Lower leg skin (tissue), 3 donors: ENCODE results near the gene FBXO36.

ENCODE experiments used
- POLR2A ChIP-seq, 2 donors: fragments of 450-650 bp; IDR thresholded peaks; one replicate each; pipeline ENCODE4 v1.6.1; 2016 to 2017; ENCODE audit warnings: antibody characterized with exemption in 2 of 2, mild to moderate bottlenecking in 1 of 2, moderate library complexity in 1 of 2
- TF ChIP-seq, protein P1 (sequence below), 3 donors: fragments of 450-650 bp; IDR thresholded peaks; one replicate each; pipeline ENCODE4 v1.5.1; 2016; ENCODE audit warnings: antibody characterized with exemption in 3 of 3, mild to moderate bottlenecking in 3 of 3, moderate library complexity in 2 of 3

DNA sequence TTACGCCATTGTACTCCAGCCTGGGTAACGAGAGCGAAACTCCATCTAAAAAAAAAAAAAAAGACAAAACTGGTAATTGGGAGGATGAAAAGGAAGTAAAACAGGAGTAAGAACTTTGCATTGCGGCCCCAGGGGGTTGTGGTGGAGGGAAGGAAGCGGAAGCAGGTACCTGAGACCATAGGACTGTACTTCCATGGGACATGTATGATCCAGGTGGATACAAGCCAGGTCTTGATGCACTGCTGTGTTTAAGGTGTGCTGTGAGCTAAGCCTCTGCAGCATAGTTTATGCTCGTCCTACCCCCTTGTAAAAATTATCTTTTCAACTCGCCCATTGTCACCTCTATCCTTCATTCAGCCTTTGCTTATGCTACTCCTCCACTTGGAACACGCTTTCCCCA lies 23.7 kb downstream of the FBXO36 start:
- TF ChIP-seq, protein P1, sequence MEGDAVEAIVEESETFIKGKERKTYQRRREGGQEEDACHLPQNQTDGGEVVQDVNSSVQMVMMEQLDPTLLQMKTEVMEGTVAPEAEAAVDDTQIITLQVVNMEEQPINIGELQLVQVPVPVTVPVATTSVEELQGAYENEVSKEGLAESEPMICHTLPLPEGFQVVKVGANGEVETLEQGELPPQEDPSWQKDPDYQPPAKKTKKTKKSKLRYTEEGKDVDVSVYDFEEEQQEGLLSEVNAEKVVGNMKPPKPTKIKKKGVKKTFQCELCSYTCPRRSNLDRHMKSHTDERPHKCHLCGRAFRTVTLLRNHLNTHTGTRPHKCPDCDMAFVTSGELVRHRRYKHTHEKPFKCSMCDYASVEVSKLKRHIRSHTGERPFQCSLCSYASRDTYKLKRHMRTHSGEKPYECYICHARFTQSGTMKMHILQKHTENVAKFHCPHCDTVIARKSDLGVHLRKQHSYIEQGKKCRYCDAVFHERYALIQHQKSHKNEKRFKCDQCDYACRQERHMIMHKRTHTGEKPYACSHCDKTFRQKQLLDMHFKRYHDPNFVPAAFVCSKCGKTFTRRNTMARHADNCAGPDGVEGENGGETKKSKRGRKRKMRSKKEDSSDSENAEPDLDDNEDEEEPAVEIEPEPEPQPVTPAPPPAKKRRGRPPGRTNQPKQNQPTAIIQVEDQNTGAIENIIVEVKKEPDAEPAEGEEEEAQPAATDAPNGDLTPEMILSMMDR (IDR thresholded peaks at IDR 0.05): no peak
- no peak for TF ChIP-seq POLR2A (IDR thresholded peaks at IDR 0.05)
